Skeletal muscle satellite cell (primary cell): ENCODE results near the gene PRDM2.

ENCODE experiments used
- H3K27me3 ChIP-seq: 2 replicates; pipeline ENCODE4 v1.7.0; 2013; ENCODE audit warnings: low read length; ENCODE audit not compliant: control insufficient read depth, insufficient read depth
- H3K36me3 ChIP-seq: 2 replicates; pipeline ENCODE4 v1.7.0; 2013; ENCODE audit warnings: mild to moderate bottlenecking, control low read depth, low read length; ENCODE audit not compliant: insufficient read depth
- H3K4me1 ChIP-seq: 2 replicates; pipeline ENCODE4 v1.7.0; 2013; ENCODE audit warnings: low read length; ENCODE audit not compliant: control insufficient read depth, insufficient read depth
- H3K4me2 ChIP-seq: 2 replicates; pipeline ENCODE4 v1.7.0; 2013; ENCODE audit warnings: mild to moderate bottlenecking, low read length
- H3K4me3 ChIP-seq: 2 replicates; pipeline ENCODE4 v1.7.0; 2013; ENCODE audit warnings: low read length
- H3K9ac ChIP-seq: 2 replicates; pipeline ENCODE4 v1.7.0; 2013; ENCODE audit warnings: mild to moderate bottlenecking, low read depth, low read length, moderate library complexity
- H3K9me3 ChIP-seq: replicated peaks from 2 replicates; pipeline ENCODE4 v1.7.0; 2013; ENCODE audit warnings: mild to moderate bottlenecking, control low read depth, low read length

Gene PRDM2

DNA sequence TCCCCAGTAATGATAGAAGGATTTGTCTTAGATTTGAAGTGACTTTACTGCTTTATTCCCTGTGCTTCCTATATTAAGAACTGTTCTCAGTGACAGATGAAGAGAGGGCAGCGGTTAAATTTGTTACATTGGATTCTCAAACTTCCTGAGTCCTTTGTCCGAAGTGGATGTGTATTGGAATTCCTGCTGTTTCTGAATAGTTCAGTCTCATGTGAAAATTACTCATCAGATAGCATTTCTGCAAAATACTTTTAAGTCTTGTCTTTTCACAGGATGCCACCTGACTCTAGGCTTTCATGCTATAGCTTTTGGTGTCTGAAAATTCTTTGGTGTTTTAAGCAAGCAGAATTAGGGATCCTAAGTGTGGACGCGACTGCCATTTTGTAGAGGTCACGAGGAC lies 83.6 kb downstream of the PRDM2 start:
- Histone ChIP-seq H3K27me3 (no peaks in the 10 kb centered on the region), H3K4me3 (no peak overlapping the region), H3K9me3 (no peaks in the 10 kb centered on the region), H3K9ac (no peak overlapping the region), H3K4me1 (peaks cover 25% of the 10 kb centered on the region), H3K4me2 (no peak overlapping the region), H3K36me3 (peaks cover 63% of the 10 kb centered on the region)

DNA sequence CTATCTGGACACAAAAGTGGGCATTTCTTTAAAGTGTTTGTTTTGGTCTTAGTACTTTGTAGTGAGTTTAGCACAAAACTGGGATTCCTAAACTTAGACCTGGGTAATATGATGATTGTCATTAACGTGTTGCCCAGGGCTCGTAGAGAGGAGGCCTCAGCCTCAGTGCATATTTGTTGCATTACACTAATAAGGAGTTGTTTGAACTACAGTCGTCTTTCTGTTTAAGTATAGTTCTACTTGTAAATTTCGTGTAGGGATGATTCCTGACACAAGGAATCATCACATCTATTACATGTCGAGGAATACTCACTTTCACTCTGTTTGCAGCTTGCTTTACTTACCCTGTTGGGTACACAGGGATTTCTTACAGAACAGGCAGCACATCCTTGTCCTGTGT lies 85.0 kb downstream of the PRDM2 start:
- no peak overlapping the region for H3K4me3 ChIP-seq
- H3K4me2 ChIP-seq: no peak overlapping the region
- peaks cover 60% of the 10 kb centered on the region for H3K36me3 ChIP-seq
- H3K4me1 ChIP-seq: peaks cover 25% of the 10 kb centered on the region
- H3K27me3 ChIP-seq: no peaks in the 10 kb centered on the region
- H3K9me3 ChIP-seq: no peaks in the 10 kb centered on the region
- H3K9ac ChIP-seq: no peak overlapping the region

DNA sequence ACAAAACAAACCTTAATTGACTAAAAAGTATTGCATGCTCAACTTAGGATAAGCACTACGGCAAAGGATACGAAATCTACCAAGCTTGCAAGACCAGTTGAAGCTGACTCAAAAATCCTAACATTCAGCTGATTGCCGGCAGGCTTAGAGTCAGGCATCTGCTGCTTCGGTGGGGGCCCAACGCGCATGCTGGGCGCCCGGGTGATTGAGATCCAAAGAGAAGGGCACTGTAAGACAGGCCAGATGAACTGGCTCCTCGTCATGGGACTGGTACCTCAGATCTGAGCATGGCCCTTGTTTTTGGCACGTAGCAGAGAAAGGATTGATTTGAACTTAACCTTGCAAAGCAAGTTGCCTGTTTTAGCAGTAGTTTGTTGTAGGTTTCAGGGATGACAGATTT lies 86.6 kb downstream of the PRDM2 start:
- H3K4me3 ChIP-seq: no peak overlapping the region
- peaks cover 56% of the 10 kb centered on the region for H3K36me3 ChIP-seq
- no peaks in the 10 kb centered on the region for H3K9me3 ChIP-seq
- H3K4me2 ChIP-seq: no peak overlapping the region
- no peak overlapping the region for H3K9ac ChIP-seq
- H3K4me1 ChIP-seq: peaks cover 21% of the 10 kb centered on the region
- no peaks in the 10 kb centered on the region for H3K27me3 ChIP-seq

DNA sequence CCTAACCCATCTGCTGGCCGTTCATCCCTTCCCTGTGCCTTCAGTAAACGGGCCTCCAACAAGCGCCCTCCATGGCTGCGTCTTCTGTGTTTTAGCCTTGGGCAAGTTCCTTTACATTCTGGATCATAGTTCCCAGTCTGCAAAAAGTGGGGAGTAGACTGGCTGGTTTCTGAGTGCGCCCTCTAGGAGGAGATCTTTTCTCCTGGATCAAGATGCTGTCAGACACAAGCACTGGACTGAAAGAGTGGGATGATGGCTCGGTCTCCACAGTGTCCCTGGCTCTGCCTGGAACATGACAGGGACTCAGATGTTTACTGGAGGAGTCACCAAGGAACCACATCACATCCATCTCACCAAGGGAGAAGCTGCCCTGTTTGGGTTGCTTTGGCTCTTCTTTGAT lies 88.8 kb downstream of the PRDM2 start:
- H3K27me3 ChIP-seq: no peaks in the 10 kb centered on the region
- no peaks in the 10 kb centered on the region for H3K9me3 ChIP-seq
- H3K4me2 ChIP-seq: no peak overlapping the region
- H3K4me3 ChIP-seq: no peak overlapping the region
- H3K36me3 ChIP-seq: peaks cover 44% of the 10 kb centered on the region
- no peak overlapping the region for H3K9ac ChIP-seq
- peaks cover 21% of the 10 kb centered on the region for H3K4me1 ChIP-seq

DNA sequence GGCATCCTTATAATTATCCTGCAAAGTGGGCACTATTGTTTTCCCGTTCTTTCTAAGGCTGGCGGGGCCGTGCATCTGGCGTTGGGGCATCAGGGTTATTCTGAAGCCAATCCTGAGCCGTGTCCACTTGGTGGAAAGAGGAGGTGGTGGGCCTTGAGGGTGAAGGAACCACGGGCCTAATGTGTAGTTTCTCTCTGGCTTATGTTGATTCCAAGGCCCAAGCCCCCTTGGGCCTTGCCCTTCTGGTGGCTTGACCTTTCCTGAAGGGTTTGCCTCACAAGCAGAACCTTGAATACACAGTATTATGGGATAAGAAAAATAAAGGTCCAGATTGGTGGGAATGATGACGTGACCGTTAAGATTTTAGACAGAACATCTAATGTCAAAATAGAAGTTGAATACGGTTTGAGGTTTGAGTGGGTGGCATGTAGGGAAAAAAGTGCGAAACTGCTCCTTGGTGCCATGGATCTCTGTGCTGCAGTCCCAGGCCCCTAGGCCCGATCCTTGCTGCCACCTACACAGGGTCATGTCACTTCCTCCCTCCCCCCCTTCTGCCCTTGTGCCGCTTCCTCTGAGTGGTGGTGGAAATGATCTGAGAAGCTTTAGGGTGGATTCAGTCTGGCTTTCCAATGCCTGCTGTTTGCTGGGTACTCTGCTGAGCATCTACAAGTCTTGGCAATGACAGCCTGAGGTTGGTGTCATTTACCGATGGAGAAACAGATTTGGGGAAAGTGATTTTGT lies 90.5 kb downstream of the PRDM2 start:
- no peak overlapping the region for H3K4me3 ChIP-seq
- H3K4me1 ChIP-seq: peaks cover 12% of the 10 kb centered on the region
- H3K36me3 ChIP-seq: peaks cover 51% of the 10 kb centered on the region
- no peaks in the 10 kb centered on the region for H3K27me3 ChIP-seq
- no peak overlapping the region for H3K4me2 ChIP-seq
- H3K9me3 ChIP-seq: no peaks in the 10 kb centered on the region
- H3K9ac ChIP-seq: no peak overlapping the region

DNA sequence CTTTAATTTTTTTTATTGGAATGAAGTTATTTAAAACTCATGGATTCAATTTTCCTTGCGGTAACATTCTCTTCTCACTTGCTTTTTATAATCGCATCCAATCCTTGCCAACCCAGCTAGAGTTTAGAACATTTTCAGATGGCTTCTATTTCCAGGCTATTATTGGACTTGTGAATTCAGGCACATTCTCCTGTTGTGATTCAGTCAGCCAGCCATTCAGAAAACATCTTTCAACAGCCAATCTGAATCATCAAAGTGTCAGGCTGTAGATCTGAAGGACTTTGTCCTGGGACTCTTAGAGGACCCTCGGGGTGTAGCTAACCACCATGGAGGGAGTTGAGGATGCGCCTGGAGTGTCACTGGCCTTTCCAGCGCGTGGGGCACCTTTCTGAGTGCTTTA lies 92.4 kb downstream of the PRDM2 start:
- Histone ChIP-seq H3K36me3 (peaks cover 41% of the 10 kb centered on the region), H3K27me3 (no peaks in the 10 kb centered on the region), H3K9ac (no peak overlapping the region), H3K9me3 (no peaks in the 10 kb centered on the region), H3K4me1 (peaks cover 12% of the 10 kb centered on the region), H3K4me3 (no peak overlapping the region), H3K4me2 (peak overlapping the region; percentile 8)

DNA sequence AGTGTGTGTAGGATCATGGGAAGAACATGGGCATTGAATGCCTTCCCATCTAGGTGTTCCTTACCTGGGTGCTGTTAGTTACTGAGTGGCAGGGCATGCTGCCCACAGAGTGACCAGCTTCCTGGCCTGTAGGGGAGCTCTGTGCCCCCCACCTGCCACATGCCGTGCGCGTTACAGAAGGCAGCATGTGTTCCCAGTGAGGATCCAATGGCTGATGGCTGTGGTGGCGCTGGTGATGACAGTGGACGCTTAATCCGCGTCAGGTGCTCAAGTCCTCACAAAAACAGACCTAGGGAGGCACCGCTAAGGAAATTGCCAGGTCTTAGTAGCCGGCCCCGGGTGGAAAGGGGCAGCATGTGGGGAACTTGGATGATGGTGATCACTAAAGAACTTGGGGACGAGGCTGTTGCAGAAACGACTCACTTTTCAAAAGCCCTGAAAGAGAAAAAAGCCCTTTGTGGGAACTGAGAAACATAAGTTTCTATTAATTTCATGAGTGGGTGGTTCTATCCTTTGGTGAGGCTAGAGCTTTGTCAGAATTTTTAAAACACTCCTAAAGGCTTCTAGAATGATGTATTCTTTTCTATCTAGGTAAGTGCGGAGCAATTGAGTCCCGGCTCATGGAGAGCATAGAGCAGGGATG lies 93.2 kb downstream of the PRDM2 start:
- peaks cover 12% of the 10 kb centered on the region for H3K4me1 ChIP-seq

DNA sequence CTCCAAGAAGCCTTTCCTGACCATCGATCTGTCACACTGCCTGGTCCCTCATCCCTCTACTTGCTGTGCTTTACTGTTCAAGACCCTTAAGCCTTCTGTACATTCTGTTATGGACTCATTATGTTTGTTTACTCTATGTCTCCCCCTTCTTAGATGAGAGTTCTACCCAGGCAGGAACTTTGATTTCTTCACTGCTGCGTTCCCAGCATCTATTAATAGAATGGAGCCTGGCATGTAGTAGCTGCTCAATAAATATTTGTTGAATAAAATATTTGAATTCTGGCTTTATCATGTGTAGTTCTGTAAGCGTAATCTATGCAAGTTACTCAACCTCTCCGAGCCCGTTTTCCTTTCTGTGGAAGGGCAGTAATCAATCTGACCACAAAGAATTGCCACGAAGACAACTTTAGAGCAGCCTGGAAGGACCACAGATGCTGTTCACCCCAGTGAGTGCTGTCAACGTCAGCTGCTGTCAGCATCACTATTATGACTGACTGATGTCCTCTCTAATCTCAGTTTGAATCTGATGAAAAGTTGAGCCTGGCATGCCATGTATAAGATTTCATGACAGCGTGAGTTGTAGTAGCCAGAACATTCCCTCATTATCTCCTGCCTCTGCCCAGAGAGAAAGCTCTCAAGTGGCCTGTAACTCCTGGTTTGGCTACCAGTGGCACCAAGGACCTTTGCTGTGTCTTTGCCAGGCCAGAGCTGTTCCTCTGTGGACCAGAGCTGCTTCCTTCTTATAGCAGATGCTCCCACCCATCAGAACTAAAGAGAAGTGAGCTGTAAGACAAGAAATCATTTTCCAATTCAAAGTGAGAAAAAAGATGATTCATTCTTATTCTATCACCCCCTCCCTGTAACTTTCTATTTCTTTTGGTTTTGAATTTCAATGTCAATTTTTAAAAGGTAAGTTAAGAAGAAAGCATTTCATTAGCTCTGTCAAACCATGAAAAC lies 94.5 kb downstream of the PRDM2 start:
- no peak overlapping the region for H3K9ac ChIP-seq
- H3K27me3 ChIP-seq: no peaks in the 10 kb centered on the region
- H3K9me3 ChIP-seq: no peaks in the 10 kb centered on the region
- H3K4me1 ChIP-seq: peaks cover 12% of the 10 kb centered on the region
- H3K36me3 ChIP-seq: peaks cover 30% of the 10 kb centered on the region
- H3K4me2 ChIP-seq: no peak overlapping the region
- no peak overlapping the region for H3K4me3 ChIP-seq

More for the DNA sequence above, 93.2 kb downstream of the PRDM2 start:
- Histone ChIP-seq H3K36me3 (peaks cover 38% of the 10 kb centered on the region), H3K27me3 (no peaks in the 10 kb centered on the region), H3K4me3 (no peak overlapping the region), H3K4me2 (no peak overlapping the region), H3K9me3 (no peaks in the 10 kb centered on the region), H3K9ac (no peak overlapping the region)

DNA sequence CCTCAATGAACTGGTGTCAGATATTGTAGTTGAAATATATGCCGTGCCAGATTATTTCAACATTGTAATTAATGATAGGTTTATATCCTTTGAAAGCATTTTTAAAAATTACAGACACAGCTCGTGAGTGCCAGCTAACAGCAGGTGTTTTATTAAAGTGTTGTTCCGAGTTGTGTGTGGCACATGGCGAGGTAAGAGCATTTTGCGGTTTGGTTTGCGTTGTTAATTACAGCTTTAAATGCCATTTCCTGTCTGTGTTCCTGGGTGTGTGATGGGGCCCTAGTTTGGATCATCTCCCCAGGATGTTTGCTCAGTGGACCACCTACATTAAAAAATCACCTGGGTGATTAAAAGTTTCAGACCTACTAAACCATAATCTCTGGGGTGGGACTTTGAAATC lies 97.4 kb downstream of the PRDM2 start:
- Histone ChIP-seq H3K4me1 (peaks cover 4% of the 10 kb centered on the region), H3K9ac (no peak overlapping the region), H3K36me3 (peaks cover 17% of the 10 kb centered on the region), H3K4me3 (no peak overlapping the region), H3K9me3 (no peaks in the 10 kb centered on the region), H3K27me3 (no peaks in the 10 kb centered on the region), H3K4me2 (no peak overlapping the region)

DNA sequence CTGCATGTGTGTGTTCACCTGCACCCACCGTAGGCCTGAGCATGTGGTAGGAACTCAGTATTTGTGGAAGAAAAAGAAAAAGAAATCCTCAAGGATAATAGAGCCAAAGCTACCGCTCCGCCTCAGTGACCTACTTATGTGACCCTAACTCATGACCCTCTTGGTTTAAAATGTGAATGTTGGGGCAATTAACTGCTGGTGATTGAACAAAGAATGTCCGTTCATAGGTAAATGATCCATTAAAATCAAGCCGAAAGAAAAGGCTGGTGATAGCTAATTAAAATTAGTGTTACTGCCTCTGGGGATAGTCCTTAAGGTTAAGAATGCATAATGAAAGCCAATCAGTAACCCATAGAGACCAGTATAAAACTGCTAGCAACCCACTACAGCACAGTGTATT lies 98.1 kb downstream of the PRDM2 start:
- Histone ChIP-seq H3K4me1 (no peaks in the 10 kb centered on the region), H3K27me3 (no peaks in the 10 kb centered on the region), H3K9ac (no peak overlapping the region), H3K4me2 (no peak overlapping the region), H3K4me3 (no peak overlapping the region), H3K9me3 (no peaks in the 10 kb centered on the region), H3K36me3 (peaks cover 13% of the 10 kb centered on the region)

DNA sequence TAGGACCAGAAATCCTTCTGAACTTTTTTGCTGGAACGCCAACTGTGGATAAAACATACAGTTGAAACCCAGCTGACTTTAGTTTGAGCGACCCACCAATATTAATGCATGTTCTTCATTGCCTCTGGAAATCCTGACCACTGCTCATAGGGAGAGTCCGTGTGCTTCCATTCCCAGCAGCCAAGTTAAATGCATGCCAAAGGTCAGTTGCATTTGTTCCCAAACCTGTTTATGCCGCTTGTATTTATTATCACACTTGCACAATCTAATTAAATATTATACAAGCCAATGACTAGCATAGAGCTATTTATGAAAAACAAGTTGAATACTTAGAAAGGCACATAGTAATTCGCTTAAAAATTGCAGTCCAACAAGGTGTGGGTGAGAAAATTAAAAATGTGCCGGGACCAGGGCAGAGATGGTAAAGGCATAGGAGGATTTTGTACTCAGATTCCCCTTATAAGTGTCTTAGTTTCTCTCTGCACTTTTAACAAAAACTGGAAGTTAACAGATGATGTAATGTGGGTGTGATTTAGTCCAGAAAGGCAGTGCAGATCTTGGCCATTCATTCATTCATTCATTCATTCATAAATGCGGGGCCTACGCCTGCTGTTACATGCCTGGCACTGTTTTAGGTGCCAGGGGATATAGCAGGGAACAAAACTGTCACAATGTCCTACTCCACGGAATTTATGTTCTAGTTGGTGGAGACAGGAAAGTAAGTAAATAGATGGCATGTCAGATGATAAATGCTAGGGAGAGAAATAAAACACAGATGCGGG lies 99.7 kb downstream of the PRDM2 start:
- Histone ChIP-seq H3K4me3 (no peak overlapping the region), H3K9ac (no peak overlapping the region), H3K4me2 (no peak overlapping the region), H3K4me1 (no peaks in the 10 kb centered on the region), H3K27me3 (no peaks in the 10 kb centered on the region), H3K36me3 (peaks cover 8% of the 10 kb centered on the region), H3K9me3 (no peaks in the 10 kb centered on the region)
